Neural cell (in vitro differentiated cells): ENCODE results near the gene PMF1. TPM values are rescaled to one million over a fixed set of nuclear protein-coding genes. Genes with fewer than 3 reads are reported as not detected.

ENCODE experiments used
- H2AFZ ChIP-seq: fragments of 200-600, 300-800 bp; sonication (generic), shearing (Covaris generic); 2 replicates; pipeline ENCODE4 v1.6.0; 2014; ENCODE audit warnings: low read depth, mild to moderate bottlenecking, antibody characterized with exemption, low read length, moderate library complexity
- H3F3A ChIP-seq: fragments of 200-600 bp; shearing (Covaris generic); 2 replicates; pipeline ENCODE4 v1.6.1; 2016; ENCODE audit warnings: mild to moderate bottlenecking, moderate library complexity, mixed read lengths, antibody characterized with exemption, low read length; ENCODE audit not compliant: insufficient read depth, poor library complexity, severe bottlenecking
- H3K27ac ChIP-seq: fragments of 200-600, 300-800 bp; sonication (generic), shearing (Covaris generic); 2 replicates; pipeline ENCODE4 v1.5.1; 2014; ENCODE audit warnings: mild to moderate bottlenecking, low read length, moderate library complexity
- H3K27me3 ChIP-seq: fragments of 300-800, 200-600 bp; sonication (generic), shearing (Covaris generic); 2 replicates; pipeline ENCODE4 v1.6.0; 2014; ENCODE audit warnings: mild to moderate bottlenecking, low read depth, low read length, moderate library complexity; ENCODE audit not compliant: insufficient read depth
- H3K36me3 ChIP-seq: fragments of 300-800, 200-600 bp; sonication (generic), shearing (Covaris generic); 2 replicates; pipeline ENCODE4 v1.5.1; 2014; ENCODE audit warnings: mild to moderate bottlenecking, antibody characterized with exemption, low read length, moderate library complexity; ENCODE audit not compliant: insufficient read depth
- H3K4me2 ChIP-seq: fragments of 300-800, 200-600 bp; sonication (generic), shearing (Covaris generic); 2 replicates; pipeline ENCODE4 v1.6.0; 2014; ENCODE audit warnings: mild to moderate bottlenecking, low read length
- H3K4me3 ChIP-seq: fragments of 300-800, 200-600 bp; sonication (generic), shearing (Covaris generic); 2 replicates; pipeline ENCODE4 v1.5.1; 2014; ENCODE audit warnings: mild to moderate bottlenecking, low read length, moderate library complexity
- H3K79me2 ChIP-seq: fragments of 200-600 bp; shearing (Covaris generic); replicated peaks from 2 replicates; pipeline ENCODE4 v1.6.0; 2014; ENCODE audit warnings: mild to moderate bottlenecking, low read length, moderate library complexity; ENCODE audit not compliant: insufficient read depth
- H3K9ac ChIP-seq: fragments of 300-800, 200-600 bp; sonication (generic), shearing (Covaris generic); 2 replicates; pipeline ENCODE4 v1.6.1; 2016; ENCODE audit warnings: mild to moderate bottlenecking, low read length, mixed read lengths
- H3K9me2 ChIP-seq: fragments of 200-600 bp; shearing (Covaris generic); 2 replicates; pipeline ENCODE4 v1.6.1; 2016; ENCODE audit warnings: mild to moderate bottlenecking, low read length, mixed read lengths; ENCODE audit not compliant: insufficient read depth
- H3K9me3 ChIP-seq: fragments of 200-600, 300-800 bp; sonication (generic), shearing (Covaris generic); 2 replicates; pipeline ENCODE4 v1.6.1; 2016; ENCODE audit warnings: mild to moderate bottlenecking, mixed run types, low read length, moderate library complexity, mixed read lengths
- H4K20me1 ChIP-seq: fragments of 200-600 bp; shearing (Covaris generic); 2 replicates; pipeline ENCODE4 v1.6.1; 2016; ENCODE audit warnings: mild to moderate bottlenecking, mixed run types; ENCODE audit not compliant: insufficient read depth
- CTCF ChIP-seq: fragments of 450-650 bp; IDR thresholded peaks from 2 replicates; pipeline ENCODE4 v1.5.1; 2014; ENCODE audit warnings: antibody characterized with exemption, mild to moderate bottlenecking, moderate library complexity; ENCODE audit not compliant: poor library complexity, severe bottlenecking
- EP300 ChIP-seq: fragments of 450-650 bp; conservative IDR thresholded peaks from 2 replicates; pipeline ENCODE4 v1.6.1; 2014; ENCODE audit warnings: antibody characterized with exemption, mild to moderate bottlenecking, moderate library complexity; ENCODE audit not compliant: poor library complexity, severe bottlenecking
- EZH2 ChIP-seq: fragments of 200-600, 300-800 bp; shearing (Covaris generic), sonication (generic); IDR thresholded peaks from 2 replicates; pipeline ENCODE4 v1.6.1; 2014; ENCODE audit warnings: antibody characterized with exemption, low read length, borderline replicate concordance, mild to moderate bottlenecking; ENCODE audit not compliant: insufficient read depth, poor library complexity, severe bottlenecking
- MXI1 ChIP-seq: fragments of 450-650 bp; conservative IDR thresholded peaks from 2 replicates; pipeline ENCODE4 v1.6.1; 2014; ENCODE audit warnings: antibody characterized with exemption, mild to moderate bottlenecking; ENCODE audit not compliant: poor library complexity, severe bottlenecking
- POLR2AphosphoS5 ChIP-seq: IDR thresholded peaks from 2 replicates; pipeline ENCODE4 v1.6.1; 2012
- RAD21 ChIP-seq: fragments of 450-650 bp; conservative IDR thresholded peaks from 2 replicates; pipeline ENCODE4 v1.6.1; 2014; ENCODE audit warnings: antibody characterized with exemption, mild to moderate bottlenecking, moderate library complexity
- REST ChIP-seq: IDR thresholded peaks from 2 replicates; pipeline ENCODE4 v1.6.1; 2012; ENCODE audit warnings: borderline replicate concordance
- SMC3 ChIP-seq: fragments of 450-650 bp; conservative IDR thresholded peaks from 2 replicates; pipeline ENCODE4 v1.6.1; 2014; ENCODE audit warnings: antibody characterized with exemption, mild to moderate bottlenecking, moderate library complexity; ENCODE audit not compliant: poor library complexity
- TAF1 ChIP-seq: IDR thresholded peaks from 2 replicates; pipeline ENCODE4 v1.6.1; 2012; ENCODE audit warnings: low read depth
- polyA plus RNA-seq: library from polyadenylated mRNA; depleted of rRNA; stranded (reverse); fragments of >200 nt; gene quantifications from 2 replicates; pipeline ENCODE4 v1.2.3, GENCODE V29; 2014

The PMF1 gene
- polyA plus RNA-seq, 1 donor from 2014 or later = 97.0 TPM

DNA sequence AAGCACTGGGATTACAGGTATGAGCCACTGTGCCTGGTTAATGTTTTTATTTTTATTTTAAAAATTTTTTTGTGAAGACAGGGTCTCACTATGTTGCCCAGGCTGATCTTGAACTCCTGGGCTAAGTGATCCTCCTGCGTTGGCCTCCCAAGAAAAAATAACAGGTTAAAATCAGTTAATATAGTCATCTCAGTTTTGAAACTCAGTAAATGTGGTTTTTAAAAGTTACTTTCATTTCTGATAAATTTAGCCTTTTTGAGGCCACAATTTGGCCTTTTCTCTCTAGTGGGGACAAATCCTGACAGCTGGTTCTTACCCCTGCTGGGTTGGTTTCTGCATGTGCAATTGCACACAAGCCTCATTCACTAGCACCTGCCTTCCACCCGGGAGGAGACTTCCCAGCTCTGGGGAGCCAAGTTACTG, 13.3 kb downstream of the PMF1 start:
- Histone ChIP-seq H3K27ac (no peak overlapping the region), H3K9ac (no peak overlapping the region), H2AFZ (no peak overlapping the region), H3K27me3 (no peaks in the 10 kb centered on the region), H3K4me3 (no peak overlapping the region), H3K4me2 (no peak overlapping the region), H3F3A (no peaks in the 10 kb centered on the region), H4K20me1 (no peaks in the 10 kb centered on the region), H3K9me3 (no peaks in the 10 kb centered on the region), H3K36me3 (no peaks in the 10 kb centered on the region), H3K79me2 (no peaks in the 10 kb centered on the region), H3K9me2 (no peaks in the 10 kb centered on the region)
- TF ChIP-seq TAF1 (no peak), EZH2 (no peak), RAD21 (no peak), EP300 (no peak), REST (no peak), POLR2AphosphoS5 (no peak), MXI1 (no peak), CTCF (no peak), SMC3 (no peak)

DNA sequence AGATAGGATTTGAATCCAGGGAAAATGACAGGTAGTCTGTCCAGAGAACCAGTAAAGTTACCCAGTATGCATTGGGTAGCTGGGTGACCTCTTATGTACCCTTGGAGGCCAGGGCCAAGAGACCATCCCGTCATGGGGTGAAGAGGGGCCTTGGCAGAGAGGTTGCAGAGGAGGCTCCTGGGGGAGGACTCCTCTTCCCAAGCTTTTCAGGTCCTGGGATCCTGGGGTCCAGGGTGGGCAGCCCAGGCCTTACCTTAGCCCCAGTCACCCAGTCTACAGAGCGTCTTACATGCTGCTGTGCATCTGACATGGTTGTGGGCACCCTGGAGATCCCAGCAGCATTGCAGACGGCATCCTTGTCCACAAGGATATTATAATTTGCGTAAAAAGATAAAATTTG, 14.0 kb downstream of the PMF1 start:
- no peak overlapping the region for H3K27ac ChIP-seq
- H3K36me3 ChIP-seq = no peaks in the 10 kb centered on the region

DNA sequence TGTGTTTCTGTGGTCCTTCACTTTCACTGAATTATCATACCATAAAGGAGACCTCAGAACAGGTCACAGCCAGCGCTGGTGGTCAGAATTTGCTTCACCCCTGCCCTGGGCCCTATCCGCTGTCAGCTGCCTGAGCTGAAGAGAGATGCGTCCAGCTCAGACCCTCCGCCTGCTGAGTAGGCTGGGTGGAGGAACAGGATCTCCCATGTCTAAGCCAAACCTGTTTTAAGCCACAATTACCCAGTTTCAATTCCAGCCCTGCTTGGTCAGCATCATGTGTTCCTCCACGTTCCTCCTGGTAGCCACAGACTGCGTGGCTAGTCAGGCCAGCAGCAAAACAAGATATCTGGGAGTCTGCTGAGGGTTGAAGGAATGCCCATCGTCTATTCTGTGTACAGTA, 15.7 kb downstream of the PMF1 start:
- Histone ChIP-seq H3F3A (no peaks in the 10 kb centered on the region), H4K20me1 (no peaks in the 10 kb centered on the region), H3K4me3 (no peak overlapping the region), H3K27ac (no peak overlapping the region), H3K36me3 (no peaks in the 10 kb centered on the region), H3K9ac (no peak overlapping the region), H3K9me2 (no peaks in the 10 kb centered on the region), H3K79me2 (no peaks in the 10 kb centered on the region), H3K9me3 (no peaks in the 10 kb centered on the region), H3K27me3 (no peaks in the 10 kb centered on the region), H3K4me2 (no peak overlapping the region), H2AFZ (no peak overlapping the region)
- TF ChIP-seq MXI1 = no peak
- no peak for TF ChIP-seq EZH2
- no peak for TF ChIP-seq TAF1
- no peak for TF ChIP-seq SMC3
- no peak for TF ChIP-seq CTCF
- no peak for TF ChIP-seq POLR2AphosphoS5
- no peak for TF ChIP-seq EP300
- TF ChIP-seq RAD21 = no peak
- no peak for TF ChIP-seq REST

More for the DNA sequence above, 14.0 kb downstream of the PMF1 start:
- Histone ChIP-seq H3K4me2 (no peak overlapping the region), H2AFZ (no peak overlapping the region), H3K9me3 (no peaks in the 10 kb centered on the region), H3F3A (no peaks in the 10 kb centered on the region), H3K9ac (no peak overlapping the region), H4K20me1 (no peaks in the 10 kb centered on the region), H3K4me3 (no peak overlapping the region), H3K27me3 (no peaks in the 10 kb centered on the region), H3K79me2 (no peaks in the 10 kb centered on the region), H3K9me2 (no peaks in the 10 kb centered on the region)
- TF ChIP-seq EP300 = no peak
